ENCODE data around the gene ALOX12. TPM values are rescaled to one million over a fixed set of nuclear protein-coding genes. Genes with fewer than 3 reads are reported as not detected.

The ALOX12 gene
- total RNA-seq, 2 experiments from 2014 or later = not detected

- ATAC-seq (ENCODE audit: low read depth) (no peak), DNase-seq (no peak)
- H3K36me3 Mint-ChIP-seq = peaks cover 4% of the 10 kb centered on the region
- peak overlapping the region; percentile 70 for H3K27ac Mint-ChIP-seq
- no peaks in the 10 kb centered on the region for H3K9me3 Mint-ChIP-seq
- POLR2A ChIA-PET = interaction anchor here (0.6 to 5.3 kb wide), 7 partner anchors 9 to 42 kb away, joined by 3 to 57 read pairs (median 4); partner anchors contain the start of genes RNASEK and SLC16A13
- H3K4me3 Mint-ChIP-seq = no peak overlapping the region
- peaks cover 51% of the 10 kb centered on the region for H3K4me1 Mint-ChIP-seq
- no peaks in the 10 kb centered on the region for H3K27me3 Mint-ChIP-seq
These were observed 25.2 kb downstream of the ALOX12 start for GRCh38 chr17:7020894-7021664.

DNA sequence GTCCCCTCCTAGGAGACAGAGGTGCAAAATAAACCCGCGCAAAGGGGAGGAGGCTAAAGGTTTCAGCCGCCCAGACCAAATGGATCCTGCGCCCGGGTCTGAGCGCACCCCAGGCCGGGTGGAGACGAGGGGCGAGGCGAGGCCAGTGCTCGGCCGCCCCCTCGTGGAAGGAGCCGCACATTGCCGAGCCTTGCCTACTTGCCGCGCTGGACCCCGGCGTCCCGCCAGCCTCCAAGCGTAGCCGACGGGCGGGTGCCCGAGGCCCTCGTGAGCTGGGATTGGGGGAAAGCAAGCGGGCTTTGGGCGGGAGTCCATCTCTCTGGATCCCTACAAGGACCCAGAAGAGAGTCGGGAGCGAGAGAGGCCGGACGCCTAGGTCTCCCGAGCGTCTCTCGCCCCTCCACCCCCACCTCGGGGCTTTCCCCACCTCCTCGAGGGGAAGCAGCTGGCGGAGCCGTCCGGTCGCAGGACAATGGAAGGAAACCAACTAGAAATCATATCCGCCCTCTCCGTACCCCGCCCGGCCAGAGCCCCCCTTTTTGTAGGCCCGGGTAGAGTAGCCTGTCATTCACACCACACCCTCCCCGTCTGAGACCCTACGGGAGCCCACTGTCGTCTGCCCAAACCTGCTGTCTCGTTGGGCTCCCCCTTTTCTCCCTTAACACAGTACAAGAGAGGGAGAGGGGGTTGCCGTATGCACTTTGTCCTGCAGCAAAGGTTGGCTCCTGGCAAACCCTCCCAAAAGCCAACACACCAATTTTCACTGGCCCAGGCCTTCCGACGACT, 26.3 kb downstream of the ALOX12 start:
- Mint-ChIP-seq H3K9me3 (no peaks in the 10 kb centered on the region), H3K4me3 (peak overlapping the region; percentile 61), H3K4me1 (peaks cover 42% of the 10 kb centered on the region), H3K36me3 (peaks cover 4% of the 10 kb centered on the region), H3K27me3 (no peaks in the 10 kb centered on the region), H3K27ac (peak overlapping the region; percentile 70)
- ATAC-seq (ENCODE audit: low read depth) = peak; percentile 73
- DNase-seq = peak; percentile 92
- POLR2A ChIA-PET = interaction anchor here (1.1 to 5.3 kb wide), 7 partner anchors 7 to 43 kb away, joined by 3 to 57 read pairs (median 7); partner anchors contain the start of genes RNASEK and SLC16A13

GRCh38 chr17:7022781-7023571, 27.1 kb downstream of the ALOX12 start, which contains the start of gene BCL6B:
Gene BCL6B, plus strand, starts transcription at chr17:7023050. Its CDS starts 622 bp downstream, at chr17:7023672.
- ATAC-seq (ENCODE audit: low read depth) (no peak), DNase-seq (no peak)
- Mint-ChIP-seq H3K4me3 (peak within 1 kb of the TSS; percentile 61), H3K27me3 (no peaks in the 10 kb centered on the region), H3K27ac (peak within 1 kb of the TSS; percentile 82), H3K36me3 (no peaks in the 10 kb centered on the region), H3K4me1 (peaks cover 34% of the 10 kb centered on the region), H3K9me3 (no peaks in the 10 kb centered on the region)
- POLR2A ChIA-PET = interaction anchor here (1.6 to 5.3 kb wide), 4 partner anchors 8 to 19 kb away, joined by 7 to 57 read pairs (median 14); partner anchors contain the start of genes RNASEK and SLC16A13

- peaks cover 28% of the 10 kb centered on the region for H3K4me1 Mint-ChIP-seq
- H3K36me3 Mint-ChIP-seq = no peaks in the 10 kb centered on the region
- peak; percentile 74 for ATAC-seq (ENCODE audit: low read depth)
- H3K27ac Mint-ChIP-seq = peak overlapping the region; percentile 82
- peak; percentile 93 for DNase-seq
- H3K9me3 Mint-ChIP-seq = no peaks in the 10 kb centered on the region
- H3K27me3 Mint-ChIP-seq = no peaks in the 10 kb centered on the region
- POLR2A ChIA-PET = interaction anchor here (0.6 to 5.3 kb wide), 4 partner anchors 9 to 211 kb away, joined by 4 to 57 read pairs (median 14); partner anchors contain the start of genes DVL2, RNASEK and SLC16A13
- H3K4me3 Mint-ChIP-seq = peak overlapping the region; percentile 61
These were observed 27.9 kb downstream of the ALOX12 start for GRCh38 chr17:7023576-7024401.

DNA sequence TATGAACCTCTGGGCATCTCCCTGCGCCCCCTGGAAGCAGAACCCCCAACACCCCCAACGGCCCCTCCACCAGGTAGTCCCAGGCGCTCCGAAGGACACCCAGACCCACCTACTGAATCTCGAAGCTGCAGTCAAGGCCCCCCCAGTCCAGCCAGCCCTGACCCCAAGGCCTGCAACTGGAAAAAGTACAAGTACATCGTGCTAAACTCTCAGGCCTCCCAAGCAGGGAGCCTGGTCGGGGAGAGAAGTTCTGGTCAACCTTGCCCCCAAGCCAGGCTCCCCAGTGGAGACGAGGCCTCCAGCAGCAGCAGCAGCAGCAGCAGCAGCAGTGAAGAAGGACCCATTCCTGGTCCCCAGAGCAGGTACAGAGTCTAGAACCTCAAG, 28.5 kb downstream of the ALOX12 start:
- no peak overlapping the region for H3K27ac Mint-ChIP-seq
- peaks cover 30% of the 10 kb centered on the region for H3K4me1 Mint-ChIP-seq
- H3K9me3 Mint-ChIP-seq = no peaks in the 10 kb centered on the region
- DNase-seq = no peak
- H3K27me3 Mint-ChIP-seq = no peaks in the 10 kb centered on the region
- POLR2A ChIA-PET = interaction anchor here (0.6 to 5.3 kb wide), 3 partner anchors 11 to 210 kb away, joined by 4 to 57 read pairs (median 21); partner anchors contain the start of genes DVL2, RNASEK and SLC16A13
- no peak for ATAC-seq (ENCODE audit: low read depth)
- H3K36me3 Mint-ChIP-seq = no peaks in the 10 kb centered on the region
- H3K4me3 Mint-ChIP-seq = no peak overlapping the region

DNA sequence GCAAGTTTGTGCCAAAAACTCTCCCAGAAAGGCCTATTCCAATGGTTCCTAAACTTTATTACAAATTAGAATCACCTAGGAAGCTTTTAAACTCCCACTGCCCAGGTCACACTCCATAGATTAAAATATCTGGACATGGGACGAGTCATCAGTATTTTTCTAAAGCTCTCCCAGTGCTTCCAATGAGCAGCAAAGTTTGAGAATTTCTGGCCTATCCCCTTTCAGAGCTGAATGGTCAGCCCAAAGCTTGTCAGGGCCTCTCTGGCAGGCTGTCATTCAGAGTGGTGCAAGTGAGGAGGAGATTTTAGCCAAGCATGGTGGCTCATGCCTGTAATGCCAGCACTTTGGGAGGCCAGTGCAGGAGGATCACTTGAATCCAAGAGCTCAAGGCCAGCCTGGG, 29.4 kb downstream of the ALOX12 start:
- DNase-seq (no peak), ATAC-seq (ENCODE audit: low read depth) (no peak)
- POLR2A ChIA-PET = interaction anchor here (0.7 to 5.3 kb wide), 2 partner anchors 10 to 20 kb away, joined by 11 to 57 read pairs; partner anchors contain the start of gene SLC16A13
- H3K36me3 Mint-ChIP-seq = peaks cover 3% of the 10 kb centered on the region
- H3K27ac Mint-ChIP-seq = no peak overlapping the region
- H3K27me3 Mint-ChIP-seq = no peaks in the 10 kb centered on the region
- peaks cover 37% of the 10 kb centered on the region for H3K4me1 Mint-ChIP-seq
- no peaks in the 10 kb centered on the region for H3K9me3 Mint-ChIP-seq
- no peak overlapping the region for H3K4me3 Mint-ChIP-seq

GRCh38 chr17:7026471-7027115, 30.7 kb downstream of the ALOX12 start:
- Mint-ChIP-seq H3K4me3 (no peak overlapping the region), H3K4me1 (peaks cover 36% of the 10 kb centered on the region), H3K36me3 (peaks cover 3% of the 10 kb centered on the region), H3K9me3 (no peaks in the 10 kb centered on the region), H3K27me3 (no peaks in the 10 kb centered on the region), H3K27ac (no peak overlapping the region)
- DNase-seq (no peak), ATAC-seq (ENCODE audit: low read depth) (no peak)
- POLR2A ChIA-PET = interaction anchor here (1.0 to 1.5 kb wide), 3 partner anchors 9 to 12 kb away, joined by 3 to 8 read pairs (median 4); partner anchors contain the start of gene SLC16A13

GRCh38 chr17:7027335-7027734, 31.5 kb downstream of the ALOX12 start:
- no peaks in the 10 kb centered on the region for H3K9me3 Mint-ChIP-seq
- POLR2A ChIA-PET = interaction anchor here (1.0 to 1.5 kb wide), 2 partner anchors 8 to 11 kb away, joined by 4 to 8 read pairs; partner anchors contain the start of gene SLC16A13
- no peaks in the 10 kb centered on the region for H3K27me3 Mint-ChIP-seq
- no peak overlapping the region for H3K27ac Mint-ChIP-seq
- H3K4me1 Mint-ChIP-seq = peaks cover 39% of the 10 kb centered on the region
- ATAC-seq (ENCODE audit: low read depth) = no peak
- no peak overlapping the region for H3K4me3 Mint-ChIP-seq
- H3K36me3 Mint-ChIP-seq = peaks cover 4% of the 10 kb centered on the region
- DNase-seq = no peak

DNA sequence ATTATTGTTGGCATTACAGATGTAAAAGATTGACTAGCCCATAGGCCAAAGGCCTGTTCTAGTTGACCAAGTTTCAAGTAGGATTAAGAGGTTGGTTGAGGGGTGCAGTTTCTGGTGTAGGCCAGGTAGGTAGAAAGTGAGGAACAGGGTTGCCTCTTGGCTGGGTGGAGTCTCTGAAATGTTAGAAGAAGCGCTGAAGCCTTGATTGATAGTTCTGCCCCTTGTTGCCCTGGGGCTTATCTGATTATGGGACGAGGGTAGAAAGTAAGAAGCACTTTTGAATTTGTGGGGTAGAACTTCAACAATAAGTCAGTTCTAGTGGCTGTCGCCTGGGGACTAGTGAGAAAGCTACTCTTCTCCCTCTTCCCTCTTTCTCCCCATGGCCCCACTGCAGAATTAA, 33.2 kb downstream of the ALOX12 start:
- peak overlapping the region; percentile 87 for H3K27ac Mint-ChIP-seq
- H3K4me1 Mint-ChIP-seq = peaks cover 35% of the 10 kb centered on the region
- no peak for DNase-seq
- H3K27me3 Mint-ChIP-seq = no peaks in the 10 kb centered on the region
- no peaks in the 10 kb centered on the region for H3K9me3 Mint-ChIP-seq
- peaks cover 7% of the 10 kb centered on the region for H3K36me3 Mint-ChIP-seq
- ATAC-seq (ENCODE audit: low read depth) = no peak
- H3K4me3 Mint-ChIP-seq = peak overlapping the region; percentile 0
- POLR2A ChIA-PET = interaction anchor here (1.4 kb wide), 1 partner anchor 16 kb away, joined by 3 read pairs; no protein-coding TSS in a partner anchor

- DNase-seq (no peak), ATAC-seq (ENCODE audit: low read depth) (peak; percentile 72)
- Mint-ChIP-seq H3K4me1 (peaks cover 37% of the 10 kb centered on the region), H3K27me3 (no peaks in the 10 kb centered on the region), H3K4me3 (peak overlapping the region; percentile 68), H3K9me3 (no peaks in the 10 kb centered on the region), H3K36me3 (peaks cover 7% of the 10 kb centered on the region), H3K27ac (peak overlapping the region; percentile 87)
- POLR2A ChIA-PET = interaction anchor here (1.0 to 1.4 kb wide), 2 partner anchors 15 to 16 kb away, joined by 3 read pairs; a partner anchor contains a TSS
These were observed 33.8 kb downstream of the ALOX12 start for GRCh38 chr17:7029659-7030058.

- H3K4me1 Mint-ChIP-seq = peaks cover 46% of the 10 kb centered on the region
- no peaks in the 10 kb centered on the region for H3K9me3 Mint-ChIP-seq
- H3K36me3 Mint-ChIP-seq = peaks cover 6% of the 10 kb centered on the region
- ATAC-seq (ENCODE audit: low read depth) (peak; percentile 53), DNase-seq (peak; percentile 50)
- H3K27ac Mint-ChIP-seq = peak overlapping the region; percentile 89
- POLR2A ChIA-PET = interaction anchor here (0.6 to 2.8 kb wide), 22 partner anchors 8 to 839 kb away, joined by 3 to 57 read pairs (median 4); partner anchors contain the start of genes ACADVL, ACAP1, BCL6B and DLG4
- no peaks in the 10 kb centered on the region for H3K27me3 Mint-ChIP-seq
- peak overlapping the region; percentile 95 for H3K4me3 Mint-ChIP-seq
These were observed 39.2 kb downstream of the ALOX12 start for GRCh38 chr17:7034955-7035590.

Data from activated naive CD8-positive, alpha-beta T cell treated with anti-CD3 and anti-CD28 coated beads, Interleukin-2, amount 10 ng/mL, durations not matched to agents 7 days and 5 days (primary cell).